Astrocyte (in vitro differentiated cells and primary cell): Measurements from ENCODE around the gene DISP1. TPM values are rescaled to one million over a fixed set of nuclear protein-coding genes. Genes with fewer than 3 reads are reported as not detected.

Experiments
- DNase-seq: peaks from one replicate; pipeline ENCODE4 v3.0.0-alpha.2; 2010; ENCODE audit warnings: low read depth
- FAIRE-seq: peaks from 2 replicates; lab custom pipeline; 2011; peaks lifted over from hg19 to GRCh38; lab: Jason Lieb, UNC
- H2AFZ ChIP-seq: 2 replicates; pipeline ENCODE4 v1.6.0; 2012; ENCODE audit warnings: low read depth, low read length, inconsistent platforms
- H3K27ac ChIP-seq: 2 replicates; pipeline ENCODE4 v1.5.1; 2011; ENCODE audit warnings: low read depth, low read length, inconsistent platforms
- H3K27me3 ChIP-seq: 2 replicates; pipeline ENCODE4 v1.6.0; 2011; ENCODE audit warnings: low read length, inconsistent platforms; ENCODE audit not compliant: insufficient read depth
- H3K36me3 ChIP-seq: 2 replicates; pipeline ENCODE4 v1.5.1; 2011; ENCODE audit warnings: low read length, inconsistent platforms; ENCODE audit not compliant: insufficient read depth
- H3K4me1 ChIP-seq: 2 replicates; pipeline ENCODE4 v1.5.1; 2011; ENCODE audit warnings: low read length, inconsistent platforms; ENCODE audit not compliant: insufficient read depth
- H3K4me2 ChIP-seq: 2 replicates; pipeline ENCODE4 v1.6.0; 2012; ENCODE audit warnings: low read length, inconsistent platforms
- H3K4me3 ChIP-seq: 2 replicates; pipeline ENCODE4 v1.5.1; 2011; ENCODE audit warnings: low read depth, mild to moderate bottlenecking, low read length, inconsistent platforms; ENCODE audit not compliant: insufficient read depth
- H3K79me2 ChIP-seq: 2 replicates; pipeline ENCODE4 v1.6.0; 2012; ENCODE audit warnings: mild to moderate bottlenecking, low read length, inconsistent platforms; ENCODE audit not compliant: insufficient read depth
- H3K9ac ChIP-seq: 2 replicates; pipeline ENCODE4 v1.6.0; 2012; ENCODE audit warnings: mild to moderate bottlenecking, low read length, inconsistent platforms
- H3K9me3 ChIP-seq: 2 replicates; pipeline ENCODE4 v1.5.1; 2012; ENCODE audit warnings: low read depth, mild to moderate bottlenecking, low read length, inconsistent platforms; ENCODE audit not compliant: insufficient read depth
- H4K20me1 ChIP-seq: 2 replicates; pipeline ENCODE4 v1.6.0; 2012; ENCODE audit warnings: low read length, inconsistent platforms; ENCODE audit not compliant: insufficient read depth
- H3K27ac Mint-ChIP-seq: one replicate; pipeline ENCODE4 v1.8.0; 2021; ENCODE audit warnings: mild to moderate bottlenecking, mixed read lengths; ENCODE audit not compliant: unreplicated experiment
- H3K27me3 Mint-ChIP-seq: one replicate; pipeline ENCODE4 v1.8.0; 2021; ENCODE audit warnings: low read depth, mixed read lengths; ENCODE audit not compliant: unreplicated experiment
- H3K36me3 Mint-ChIP-seq: one replicate; pipeline ENCODE4 v1.8.0; 2021; ENCODE audit warnings: low read depth, mixed read lengths; ENCODE audit not compliant: unreplicated experiment
- H3K4me1 Mint-ChIP-seq: one replicate; pipeline ENCODE4 v1.8.0; 2021; ENCODE audit warnings: low read depth, mixed read lengths; ENCODE audit not compliant: unreplicated experiment
- H3K4me3 Mint-ChIP-seq: one replicate; pipeline ENCODE4 v1.8.0; 2021; ENCODE audit warnings: mild to moderate bottlenecking, moderate library complexity, mixed read lengths; ENCODE audit not compliant: unreplicated experiment
- H3K9me3 Mint-ChIP-seq: one replicate; pipeline ENCODE4 v1.8.0; 2021; ENCODE audit warnings: mild to moderate bottlenecking, mixed read lengths; ENCODE audit not compliant: unreplicated experiment
- CTCF ChIP-seq: IDR thresholded peaks from 2 replicates; pipeline ENCODE4 v1.5.1; 2011; ENCODE audit warnings: low read depth, mild to moderate bottlenecking, inconsistent platforms, low read length, moderate library complexity; ENCODE audit not compliant: insufficient read depth
- EZH2 ChIP-seq: IDR thresholded peaks from 2 replicates; pipeline ENCODE4 v1.6.1; 2012; ENCODE audit warnings: mild to moderate bottlenecking, low read length, inconsistent platforms; ENCODE audit not compliant: insufficient read depth
- total RNA-seq: library from RNA; stranded (reverse); gene quantifications from 2 replicates; pipeline ENCODE4 v1.2.1, GENCODE V29; 2021

The DISP1 gene
- total RNA-seq, 1 donor from 2014 or later: 4.1 TPM

- no peak for DNase-seq
- Mint-ChIP-seq H3K27ac (no peak overlapping the region), H3K4me1 (no peaks in the 10 kb centered on the region), H3K4me3 (no peak overlapping the region), H3K9me3 (peaks cover 12% of the 10 kb centered on the region), H3K36me3 (no peaks in the 10 kb centered on the region), H3K27me3 (no peaks in the 10 kb centered on the region)
- Histone ChIP-seq H3K4me3 (no peak overlapping the region), H4K20me1 (no peaks in the 10 kb centered on the region), H3K36me3 (no peaks in the 10 kb centered on the region), H3K27ac (no peak overlapping the region), H3K9ac (no peak overlapping the region), H3K4me2 (no peak overlapping the region), H3K79me2 (no peaks in the 10 kb centered on the region), H2AFZ (no peak overlapping the region), H3K4me1 (no peaks in the 10 kb centered on the region), H3K27me3 (no peaks in the 10 kb centered on the region), H3K9me3 (peaks cover 5% of the 10 kb centered on the region)
- FAIRE-seq: no peak
- TF ChIP-seq EZH2 (no peak), CTCF (no peak)
Measured at GRCh38 chr1:222772996-222773379, 41.9 kb upstream of the DISP1 start.

GRCh38 chr1:222777463-222777862 lies 37.4 kb upstream of the DISP1 start:
- Histone ChIP-seq H2AFZ (no peak overlapping the region), H3K9ac (no peak overlapping the region), H4K20me1 (no peaks in the 10 kb centered on the region), H3K36me3 (no peaks in the 10 kb centered on the region), H3K4me1 (no peaks in the 10 kb centered on the region), H3K27me3 (no peaks in the 10 kb centered on the region), H3K79me2 (no peaks in the 10 kb centered on the region), H3K9me3 (no peaks in the 10 kb centered on the region), H3K27ac (no peak overlapping the region), H3K4me3 (no peak overlapping the region), H3K4me2 (no peak overlapping the region)
- TF ChIP-seq EZH2 (no peak), CTCF (no peak)
- Mint-ChIP-seq H3K4me3 (no peak overlapping the region), H3K4me1 (no peaks in the 10 kb centered on the region), H3K27me3 (no peaks in the 10 kb centered on the region), H3K9me3 (no peaks in the 10 kb centered on the region), H3K36me3 (no peaks in the 10 kb centered on the region), H3K27ac (no peak overlapping the region)
- DNase-seq: no peak
- no peak for FAIRE-seq

GRCh38 chr1:222777977-222778376 lies 36.9 kb upstream of the DISP1 start:
- H3K9me3 Mint-ChIP-seq: no peaks in the 10 kb centered on the region
- Histone ChIP-seq H3K4me3 (no peak overlapping the region), H3K27ac (no peak overlapping the region), H3K4me1 (no peaks in the 10 kb centered on the region), H3K4me2 (no peak overlapping the region), H3K9me3 (no peaks in the 10 kb centered on the region), H2AFZ (no peak overlapping the region), H3K79me2 (no peaks in the 10 kb centered on the region), H3K9ac (no peak overlapping the region), H4K20me1 (no peaks in the 10 kb centered on the region), H3K36me3 (no peaks in the 10 kb centered on the region), H3K27me3 (no peaks in the 10 kb centered on the region)
- no peaks in the 10 kb centered on the region for H3K27me3 Mint-ChIP-seq
- no peak overlapping the region for H3K27ac Mint-ChIP-seq
- H3K36me3 Mint-ChIP-seq: no peaks in the 10 kb centered on the region
- no peak for DNase-seq
- FAIRE-seq: no peak
- no peak overlapping the region for H3K4me3 Mint-ChIP-seq
- H3K4me1 Mint-ChIP-seq: no peaks in the 10 kb centered on the region
- no peak for TF ChIP-seq EZH2
- no peak for TF ChIP-seq CTCF
